Measurements from ENCODE around the gene ATG101.

GRCh38 chr12:52023182-52023975, 46.4 kb upstream of the ATG101 start:
- TF ChIP-seq CTCF (IDR thresholded peaks at IDR 0.05) (peak; percentile 92 to 98 (median 94)), POLR2A (IDR thresholded peaks at IDR 0.05) (peak in 1 of 2 donors; percentile 20)
